GM18508 (cell line): Measurements from ENCODE around the gene CCDC182.

Experiments used
- ATAC-seq: cut with Tn5 transposase; IDR thresholded peaks from one replicate; pipeline ENCODE4 v1.9.1; 2021; ENCODE audit warnings: moderate number of reproducible peaks; ENCODE audit not compliant: insufficient read depth, unreplicated experiment

The CCDC182 gene

GRCh38 chr17:57758654-57759053 is 13.6 kb upstream of the CCDC182 start:
- no peak for ATAC-seq

DNA sequence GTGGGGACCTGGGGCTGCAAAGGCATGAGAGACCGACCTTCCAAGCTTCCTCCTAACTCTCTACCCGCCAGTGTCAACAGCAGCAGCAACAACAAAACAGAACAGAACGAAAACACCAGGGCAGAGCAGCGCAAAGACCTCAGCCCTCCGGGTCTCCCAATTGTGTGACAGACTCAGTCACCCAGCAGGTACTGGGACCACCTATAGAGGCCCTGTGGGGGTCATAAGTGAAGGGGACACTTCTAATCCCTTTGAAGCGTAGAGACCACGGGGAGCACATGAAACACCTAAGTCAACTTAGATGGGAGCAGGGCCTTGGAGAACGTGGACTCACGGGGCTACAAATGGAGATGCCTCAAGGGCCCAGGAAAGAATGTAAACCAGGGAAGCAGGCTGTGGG is 12.6 kb upstream of the CCDC182 start:
- ATAC-seq, result no peak

DNA sequence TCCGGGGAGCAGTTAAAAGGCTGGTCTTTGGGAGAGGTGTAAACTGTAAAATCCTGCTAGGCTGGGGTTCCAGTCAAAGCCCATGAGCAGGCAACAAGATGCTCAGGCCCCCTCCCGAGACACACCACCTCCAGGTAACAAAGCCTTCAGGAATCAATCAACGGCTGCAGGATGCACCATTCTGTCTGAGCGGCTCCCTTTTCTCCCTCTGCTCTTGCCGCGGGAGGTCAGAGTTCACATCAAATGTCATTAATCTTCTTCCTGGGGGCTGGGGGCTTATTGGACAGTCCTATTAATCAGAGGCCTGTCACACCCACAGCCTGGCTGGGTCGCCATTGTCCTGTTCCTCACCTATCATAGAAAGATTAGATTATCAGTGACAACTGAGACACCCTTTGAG is 11.9 kb upstream of the CCDC182 start:
- ATAC-seq, result no peak

- ATAC-seq, result no peak
These were observed 10.5 kb upstream of the CCDC182 start for GRCh38 chr17:57755480-57756070.

DNA sequence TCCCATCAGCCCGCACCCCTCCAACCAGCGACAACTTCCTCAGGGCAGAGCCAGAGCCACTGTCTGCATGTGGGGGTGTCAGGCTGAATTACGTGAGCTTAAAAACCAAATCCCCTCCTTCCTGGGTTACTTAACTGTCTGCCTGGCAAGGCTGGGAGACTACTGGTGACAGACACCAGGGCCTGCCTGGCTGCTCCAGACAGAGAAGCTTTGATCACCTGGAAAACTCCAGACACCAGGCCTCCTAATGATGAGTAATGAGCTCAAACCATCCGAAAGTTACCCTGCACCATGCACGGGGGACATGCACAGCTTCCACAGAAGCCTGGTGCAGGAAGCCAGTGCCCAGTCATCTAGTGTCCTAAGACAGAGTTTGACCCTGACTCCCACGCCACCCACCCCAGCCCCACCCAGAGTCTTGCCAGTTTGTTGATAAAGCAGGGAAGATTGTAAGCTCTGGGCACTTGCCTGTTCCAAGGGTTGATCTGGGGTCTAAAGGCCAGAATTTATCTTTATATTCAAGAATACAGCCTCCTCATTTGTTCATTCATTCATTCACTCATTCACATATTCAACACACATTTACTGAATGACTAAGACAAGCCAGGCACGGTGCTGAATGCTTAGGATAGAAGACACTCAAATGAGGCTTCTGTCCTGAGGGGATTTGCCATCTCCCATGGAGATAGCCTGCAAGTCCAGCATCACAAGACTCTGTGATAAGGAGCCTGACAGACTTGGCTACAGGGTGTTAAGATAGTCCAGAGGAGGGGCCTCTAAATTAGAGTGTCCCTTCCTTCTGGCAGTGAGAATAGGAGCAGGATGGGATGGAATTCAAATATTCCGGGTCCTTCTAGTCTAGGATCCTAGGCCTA is 7.2 kb upstream of the CCDC182 start:
- no peak for ATAC-seq

DNA sequence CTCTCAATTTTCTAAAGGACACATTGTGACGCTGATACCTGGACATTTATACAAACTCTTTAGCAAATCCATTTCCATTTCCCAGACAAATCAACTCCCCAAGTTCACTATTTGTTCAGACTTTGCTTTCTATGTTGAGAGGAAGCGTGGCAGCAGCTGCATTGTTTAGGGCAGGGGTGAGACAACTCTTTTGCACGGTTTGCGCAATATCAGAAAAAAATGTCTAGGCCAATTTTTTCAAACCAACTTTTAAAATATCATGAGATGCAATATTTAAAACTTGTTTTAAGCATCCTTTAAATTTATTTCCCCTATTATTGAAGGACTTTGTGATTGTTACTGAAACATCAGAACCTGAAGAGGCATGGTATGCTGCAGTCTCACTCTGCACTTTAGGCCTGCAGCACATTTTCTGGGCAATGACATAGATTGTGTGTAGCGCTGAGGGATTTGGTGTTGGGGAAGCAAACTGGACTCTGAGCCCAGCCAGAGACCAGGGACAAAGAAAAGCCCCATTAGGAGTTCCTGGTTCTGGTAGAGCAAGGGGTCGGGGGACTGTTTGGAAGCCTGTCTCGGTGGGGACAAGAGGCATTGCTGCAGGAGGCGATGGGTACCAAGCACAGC is 6.4 kb upstream of the CCDC182 start:
- ATAC-seq, result no peak

GRCh38 chr17:57750895-57751294 is 5.8 kb upstream of the CCDC182 start:
- no peak for ATAC-seq

DNA sequence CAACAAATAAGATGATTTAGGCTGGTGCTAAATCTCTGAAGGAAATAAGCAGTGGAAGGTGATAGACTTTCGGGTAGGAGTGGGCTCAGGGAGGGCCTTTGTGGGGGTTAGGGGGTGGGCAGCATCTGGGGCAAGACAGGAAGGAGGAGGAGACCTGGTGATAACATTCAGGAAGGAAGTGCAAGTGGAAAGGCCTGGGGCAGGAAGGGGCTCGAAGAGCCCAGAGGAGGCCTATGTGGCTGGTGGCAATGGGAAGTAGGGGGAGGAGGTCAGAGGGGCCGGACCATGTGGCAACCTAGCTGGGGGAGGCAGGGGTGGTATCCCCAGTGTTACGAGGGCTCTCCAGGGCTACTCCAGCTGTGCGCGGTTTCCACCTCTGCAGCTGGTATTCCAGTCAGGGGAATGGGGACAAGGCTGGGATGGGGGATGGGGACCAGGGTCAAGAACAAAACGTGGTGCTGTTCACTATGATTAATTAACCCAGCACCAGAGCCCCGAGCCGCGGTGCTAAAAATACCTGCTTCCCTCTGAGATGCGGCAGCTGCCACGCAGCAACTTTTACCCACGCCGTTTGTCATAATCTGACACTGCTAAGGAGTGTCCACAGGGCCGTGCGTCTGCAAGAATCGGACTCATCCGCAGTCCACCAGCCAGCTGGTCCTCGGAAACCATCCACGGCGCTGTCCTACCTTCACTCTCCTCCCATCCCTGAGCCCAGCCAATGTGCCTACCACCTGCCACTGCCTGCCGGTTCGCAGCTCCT is 5.2 kb upstream of the CCDC182 start:
- no peak for ATAC-seq

GRCh38 chr17:57749701-57750100 is 4.6 kb upstream of the CCDC182 start:
- no peak for ATAC-seq

GRCh38 chr17:57747221-57748017 is 2.3 kb upstream of the CCDC182 start:
- no peak for ATAC-seq

GRCh38 chr17:57746221-57746620 is 1.1 kb upstream of the CCDC182 start:
- ATAC-seq, result no peak

DNA sequence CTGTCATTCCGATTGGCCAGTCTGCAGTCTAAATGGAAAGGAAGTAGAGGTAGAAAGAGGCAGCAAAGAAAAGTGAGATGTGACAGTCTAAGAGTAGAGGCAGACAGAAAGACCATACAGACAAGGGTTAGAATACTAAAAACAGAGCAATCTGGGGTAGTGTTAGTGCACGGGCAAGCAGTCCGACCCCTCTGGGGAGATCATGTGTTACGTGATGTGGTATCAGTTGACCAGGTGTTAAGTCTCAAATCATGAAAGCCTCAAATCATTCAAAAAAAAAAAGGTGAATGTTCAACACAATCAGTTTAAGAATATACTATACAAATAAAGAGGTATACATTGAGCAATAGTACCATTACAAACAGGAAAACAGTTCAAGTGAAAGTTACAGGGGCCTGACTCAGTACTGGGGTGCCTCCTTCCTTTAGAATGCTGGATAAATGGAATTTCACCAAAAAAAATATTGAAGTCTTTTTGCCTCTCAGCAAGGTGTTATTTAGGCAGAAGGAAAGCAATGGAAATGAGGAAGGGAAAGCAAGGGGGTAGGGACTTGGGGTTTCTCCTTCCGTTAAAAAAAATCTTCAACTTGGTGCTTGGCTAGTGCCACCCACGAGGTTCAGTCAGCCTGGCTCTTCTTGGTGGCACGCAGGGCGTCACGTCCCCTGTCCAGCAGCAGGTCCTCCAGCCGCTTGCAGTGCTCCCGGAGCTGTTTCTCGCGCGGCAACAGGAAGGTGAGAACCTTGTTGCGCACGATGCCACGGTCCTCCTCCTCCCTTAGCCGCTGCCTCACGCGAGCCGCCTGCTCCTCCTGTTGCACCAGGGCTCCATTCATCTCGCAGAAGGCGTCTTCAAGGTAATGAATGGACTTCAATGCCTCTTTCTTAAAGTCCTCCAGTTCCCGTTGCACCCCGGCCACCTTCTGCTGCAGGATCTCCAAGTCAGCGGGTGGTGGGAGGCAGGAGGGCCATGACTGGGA is 616 bp downstream of the CCDC182 start:
- no peak for ATAC-seq

DNA sequence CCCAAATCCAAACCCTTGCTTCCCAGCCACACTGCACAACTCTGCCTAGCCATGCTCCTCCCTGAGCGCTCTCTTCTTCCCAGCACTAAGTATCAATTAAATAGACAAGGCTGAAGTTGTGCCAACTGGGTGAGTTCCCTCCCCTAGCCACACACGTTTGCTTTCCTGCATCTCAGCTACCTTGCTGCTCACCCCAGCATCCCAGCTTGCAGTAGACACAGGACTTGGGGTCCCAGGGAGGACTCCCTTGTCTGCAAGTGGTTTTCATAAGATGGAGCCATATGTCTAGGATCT is 4.9 kb downstream of the CCDC182 start:
- ATAC-seq, result no peak

GRCh38 chr17:57739402-57740234 is 5.5 kb downstream of the CCDC182 start:
- ATAC-seq, result no peak

GRCh38 chr17:57737450-57737849 is 7.6 kb downstream of the CCDC182 start:
- no peak for ATAC-seq

GRCh38 chr17:57735707-57736106 is 9.4 kb downstream of the CCDC182 start:
- no peak for ATAC-seq

DNA sequence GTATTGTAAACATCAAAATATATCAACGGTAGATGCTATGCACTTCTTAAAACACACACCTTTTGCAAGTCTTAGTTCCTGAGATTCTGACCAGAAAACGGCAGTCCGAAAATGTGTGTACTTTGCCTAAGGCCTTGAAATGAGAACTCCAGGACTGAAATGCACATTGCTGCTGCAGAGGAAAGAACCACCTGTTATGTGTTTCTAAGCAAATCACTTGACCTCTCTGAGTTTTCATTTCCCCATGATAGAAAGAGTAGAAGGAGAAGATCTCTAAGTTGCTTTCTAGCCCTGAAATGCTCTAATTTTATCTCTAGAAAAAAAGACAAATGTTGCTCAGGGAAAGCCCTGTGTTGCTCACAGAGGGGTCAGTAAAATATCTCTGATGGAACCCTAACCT is 9.9 kb downstream of the CCDC182 start:
- no peak for ATAC-seq

DNA sequence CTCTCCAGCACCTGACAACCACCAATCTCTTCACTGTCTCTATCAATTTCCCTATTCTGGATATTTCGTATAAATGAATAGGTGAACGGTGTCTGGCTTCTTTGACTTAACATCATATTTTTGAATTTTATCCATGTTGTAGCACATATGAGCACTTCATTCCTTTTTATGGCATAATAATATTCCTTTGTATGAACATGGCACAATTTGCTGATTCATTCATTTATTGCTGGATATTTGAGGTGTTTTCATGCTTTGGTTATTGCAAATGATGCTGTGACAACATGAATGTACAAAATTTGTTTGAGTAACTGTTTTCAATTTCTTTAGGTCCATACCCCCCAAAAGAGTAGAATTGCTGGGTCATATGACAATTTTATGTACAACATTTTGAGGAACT is 12.0 kb downstream of the CCDC182 start:
- no peak for ATAC-seq
